MM.1S (cell line): Measurements from ENCODE around the gene CMTM3.
A peak's percentile ranks its signal among the peaks of the same experiment; 100 is the strongest.
"Not testable (repeated sequence)": the region's sequence is repeated elsewhere in the genome, so short reads cannot be mapped to it uniquely, and the experiment has no call there.

ENCODE experiments used
- DNase-seq: peaks from one replicate; pipeline ENCODE4 v3.0.0-alpha.2; 2015
- H2AFZ ChIP-seq: fragments of 300-600 bp; sonication (generic); 2 replicates; pipeline ENCODE4 v1.6.0; 2016; ENCODE audit warnings: antibody characterized with exemption, low read length
- H3F3A ChIP-seq: fragments of 300-600 bp; sonication (generic); 2 replicates; pipeline ENCODE4 v1.6.1; 2016; ENCODE audit warnings: mild to moderate bottlenecking, antibody characterized with exemption, low read length, moderate library complexity, mixed read lengths; ENCODE audit not compliant: insufficient read depth
- H3K27ac ChIP-seq: fragments of 300-600 bp; sonication (generic); 2 replicates; pipeline ENCODE4 v1.5.1; 2016; ENCODE audit warnings: mild to moderate bottlenecking, low read length
- H3K27me3 ChIP-seq: fragments of 300-600 bp; sonication (generic); replicated peaks from 2 replicates; pipeline ENCODE4 v1.6.0; 2016; ENCODE audit warnings: low read length; ENCODE audit not compliant: insufficient read depth
- H3K36me3 ChIP-seq: fragments of 300-600 bp; sonication (generic); replicated peaks from 2 replicates; pipeline ENCODE4 v1.6.1; 2016; ENCODE audit warnings: mild to moderate bottlenecking, low read length, mixed read lengths; ENCODE audit not compliant: insufficient read depth
- H3K4me1 ChIP-seq: fragments of 300-600 bp; sonication (generic); 2 replicates; pipeline ENCODE4 v1.6.1; 2016; ENCODE audit warnings: low read length, mixed read lengths
- H3K4me2 ChIP-seq: fragments of 300-600 bp; sonication (generic); 2 replicates; pipeline ENCODE4 v1.6.0; 2016; ENCODE audit warnings: low read depth, low read length
- H3K4me3 ChIP-seq: fragments of 300-600 bp; sonication (generic); 2 replicates; pipeline ENCODE4 v1.5.1; 2016; ENCODE audit warnings: low read length, mixed read lengths
- H3K79me2 ChIP-seq: fragments of 300-600 bp; sonication (generic); 2 replicates; pipeline ENCODE4 v1.6.1; 2016; ENCODE audit warnings: mixed run types, low read length, mixed read lengths
- H3K9ac ChIP-seq: fragments of 300-600 bp; sonication (generic); 2 replicates; pipeline ENCODE4 v1.6.1; 2016; ENCODE audit warnings: low read length, mixed read lengths
- H3K9me2 ChIP-seq: fragments of 300-600 bp; sonication (generic); replicated peaks from 2 replicates; pipeline ENCODE4 v1.6.1; 2016; ENCODE audit warnings: mild to moderate bottlenecking, low read length, mixed read lengths; ENCODE audit not compliant: insufficient read depth
- H3K9me3 ChIP-seq: fragments of 300-600 bp; sonication (generic); replicated peaks from 2 replicates; pipeline ENCODE4 v1.6.1; 2016; ENCODE audit warnings: mild to moderate bottlenecking, low read length, mixed read lengths; ENCODE audit not compliant: insufficient read depth
- H4K20me1 ChIP-seq: fragments of 300-600 bp; sonication (generic); 2 replicates; pipeline ENCODE4 v1.6.1; 2016; ENCODE audit warnings: mild to moderate bottlenecking, low read length, moderate library complexity, mixed read lengths; ENCODE audit not compliant: insufficient read depth
- CTCF ChIP-seq: fragments of 300-600 bp; sonication (generic); IDR thresholded peaks from 2 replicates; pipeline ENCODE4 v1.5.1; 2016; ENCODE audit warnings: antibody characterized with exemption, low read length, mixed read lengths
- EZH2 ChIP-seq: fragments of 300-600 bp; sonication (generic); optimal IDR thresholded peaks from 2 replicates; pipeline ENCODE3; 2017; ENCODE audit warnings: low read depth, mild to moderate bottlenecking, antibody characterized with exemption, low read length, mixed read lengths
- EZH2phosphoT487 ChIP-seq: fragments of 300-600 bp; sonication (generic); IDR thresholded peaks from 2 replicates; pipeline ENCODE4 v1.6.1; 2018; ENCODE audit warnings: antibody characterized with exemption, low read length

The CMTM3 gene

GRCh38 chr16:66608241-66609138, 4.0 kb downstream of the CMTM3 start:
- H3K4me2 ChIP-seq, result 0 out of 2 replicates have a peak overlapping the region, but pooled peaks have one; percentile 11
- H4K20me1 ChIP-seq, result no peaks in the 10 kb centered on the region
- H3K4me3 ChIP-seq, result no peak overlapping the region
- TF ChIP-seq EZH2 (no peak), CTCF (peak; percentile 94)
- no peaks in the 10 kb centered on the region for H3K36me3 ChIP-seq
- H2AFZ ChIP-seq, result no peak overlapping the region
- no peaks in the 10 kb centered on the region for H3K9me2 ChIP-seq
- H3K9ac ChIP-seq, result no peak overlapping the region
- no peaks in the 10 kb centered on the region for H3K79me2 ChIP-seq
- H3K9me3 ChIP-seq, result no peaks in the 10 kb centered on the region
- 0 out of 2 replicates have a peak, but pooled peaks cover 4% of the 10 kb centered on the region for H3F3A ChIP-seq
- H3K4me1 ChIP-seq, result peaks cover 6% of the 10 kb centered on the region
- peak; percentile 88 for DNase-seq
- no peak overlapping the region for H3K27ac ChIP-seq
- H3K27me3 ChIP-seq, result no peaks in the 10 kb centered on the region

GRCh38 chr16:66609139-66609510, 4.6 kb downstream of the CMTM3 start:
- TF ChIP-seq EZH2, result no peak
- no peak for TF ChIP-seq EZH2phosphoT487
- no peak for TF ChIP-seq CTCF
- Histone ChIP-seq H3K4me1 (peaks cover 6% of the 10 kb centered on the region), H3K36me3 (no peaks in the 10 kb centered on the region), H3F3A (0 out of 2 replicates have a peak, but pooled peaks cover 2% of the 10 kb centered on the region), H4K20me1 (no peaks in the 10 kb centered on the region), H3K79me2 (no peaks in the 10 kb centered on the region), H3K27me3 (no peaks in the 10 kb centered on the region), H3K4me2 (no peak overlapping the region), H3K9me3 (no peaks in the 10 kb centered on the region), H2AFZ (no peak overlapping the region), H3K27ac (no peak overlapping the region), H3K4me3 (no peak overlapping the region), H3K9ac (no peak overlapping the region), H3K9me2 (no peaks in the 10 kb centered on the region)
- DNase-seq, result no peak

- H3K9ac ChIP-seq, result no peak overlapping the region
- DNase-seq, result no peak
- H3K27ac ChIP-seq, result no peak overlapping the region
- H4K20me1 ChIP-seq, result no peaks in the 10 kb centered on the region
- H3K4me3 ChIP-seq, result no peak overlapping the region
- no peak overlapping the region for H3K4me2 ChIP-seq
- H3K36me3 ChIP-seq, result no peaks in the 10 kb centered on the region
- H2AFZ ChIP-seq, result no peak overlapping the region
- TF ChIP-seq EZH2 (no peak), EZH2phosphoT487 (no peak), CTCF (no peak)
- H3K9me3 ChIP-seq, result no peaks in the 10 kb centered on the region
- H3K4me1 ChIP-seq, result peaks cover 6% of the 10 kb centered on the region
- no peaks in the 10 kb centered on the region for H3F3A ChIP-seq
- no peaks in the 10 kb centered on the region for H3K79me2 ChIP-seq
- H3K27me3 ChIP-seq, result no peaks in the 10 kb centered on the region
- no peaks in the 10 kb centered on the region for H3K9me2 ChIP-seq
These were observed 5.8 kb downstream of the CMTM3 start for GRCh38 chr16:66610111-66610820.

GRCh38 chr16:66611911-66612310, 7.4 kb downstream of the CMTM3 start:
- H3K9me2 ChIP-seq, H3K4me3 ChIP-seq, DNase-seq, H3K36me3 ChIP-seq, H3K27ac ChIP-seq, H3K27me3 ChIP-seq, H3K9ac ChIP-seq, H4K20me1 ChIP-seq, H3K4me2 ChIP-seq, H2AFZ ChIP-seq, H3K4me1 ChIP-seq, H3K79me2 ChIP-seq, H3F3A ChIP-seq, H3K9me3 ChIP-seq: not testable (repeated sequence)
